Effector memory CD4-positive, alpha-beta T cell (primary cell): ENCODE data around the gene ZMYND8.

Source experiments
- DNase-seq, 3 donors: peaks; one replicate each; pipeline ENCODE4 v3.0.0-alpha.2; 2020
- H3K27ac ChIP-seq: 2 replicates; pipeline ENCODE4 v1.7.0; 2013; ENCODE audit warnings: mild to moderate bottlenecking, low read length, moderate library complexity; ENCODE audit not compliant: insufficient read depth, poor library complexity, severe bottlenecking
- H3K27me3 ChIP-seq: replicated peaks from 2 replicates; pipeline ENCODE4 v1.7.0; 2013; ENCODE audit warnings: mild to moderate bottlenecking, low read length; ENCODE audit not compliant: insufficient read depth, control insufficient read depth, poor library complexity, severe bottlenecking
- H3K36me3 ChIP-seq: 2 replicates; pipeline ENCODE4 v1.7.0; 2013; ENCODE audit warnings: mild to moderate bottlenecking, low read length, moderate library complexity; ENCODE audit not compliant: control insufficient read depth, insufficient read depth
- H3K4me1 ChIP-seq: 2 replicates; pipeline ENCODE4 v1.7.0; 2013; ENCODE audit warnings: low read length, mild to moderate bottlenecking; ENCODE audit not compliant: control insufficient read depth, insufficient read depth, poor library complexity, severe bottlenecking
- H3K4me3 ChIP-seq: 2 replicates; pipeline ENCODE4 v1.7.0; 2013; ENCODE audit warnings: low read length, low read depth, mild to moderate bottlenecking; ENCODE audit not compliant: insufficient read depth, poor library complexity, severe bottlenecking
- H3K9me3 ChIP-seq: 2 replicates; pipeline ENCODE4 v1.7.0; 2013; ENCODE audit warnings: mild to moderate bottlenecking, low read length, moderate library complexity; ENCODE audit not compliant: control insufficient read depth

The ZMYND8 gene

DNA sequence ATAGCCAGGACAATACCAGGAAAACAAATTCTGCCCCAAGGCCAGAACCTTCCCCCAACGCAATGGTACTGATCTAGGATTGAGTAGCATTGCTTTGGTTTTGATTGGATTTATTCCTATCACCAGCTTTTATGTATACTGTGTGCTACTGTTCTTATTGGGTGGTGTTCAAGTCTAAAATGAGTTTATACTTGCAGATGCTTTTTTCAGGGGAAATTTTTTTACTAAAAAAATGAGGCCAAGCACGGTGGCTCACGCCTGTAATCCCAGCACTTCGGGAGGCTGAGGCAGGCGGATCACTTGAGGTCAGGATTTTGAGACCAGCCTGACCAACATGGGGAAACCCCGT lies 116.8 kb downstream of the ZMYND8 start:
- Histone ChIP-seq H3K27ac (no peak overlapping the region), H3K4me3 (no peak overlapping the region), H3K9me3 (no peaks in the 10 kb centered on the region), H3K27me3 (no peaks in the 10 kb centered on the region), H3K4me1 (no peaks in the 10 kb centered on the region), H3K36me3 (peaks cover 61% of the 10 kb centered on the region)
- DNase-seq: no peak

DNA sequence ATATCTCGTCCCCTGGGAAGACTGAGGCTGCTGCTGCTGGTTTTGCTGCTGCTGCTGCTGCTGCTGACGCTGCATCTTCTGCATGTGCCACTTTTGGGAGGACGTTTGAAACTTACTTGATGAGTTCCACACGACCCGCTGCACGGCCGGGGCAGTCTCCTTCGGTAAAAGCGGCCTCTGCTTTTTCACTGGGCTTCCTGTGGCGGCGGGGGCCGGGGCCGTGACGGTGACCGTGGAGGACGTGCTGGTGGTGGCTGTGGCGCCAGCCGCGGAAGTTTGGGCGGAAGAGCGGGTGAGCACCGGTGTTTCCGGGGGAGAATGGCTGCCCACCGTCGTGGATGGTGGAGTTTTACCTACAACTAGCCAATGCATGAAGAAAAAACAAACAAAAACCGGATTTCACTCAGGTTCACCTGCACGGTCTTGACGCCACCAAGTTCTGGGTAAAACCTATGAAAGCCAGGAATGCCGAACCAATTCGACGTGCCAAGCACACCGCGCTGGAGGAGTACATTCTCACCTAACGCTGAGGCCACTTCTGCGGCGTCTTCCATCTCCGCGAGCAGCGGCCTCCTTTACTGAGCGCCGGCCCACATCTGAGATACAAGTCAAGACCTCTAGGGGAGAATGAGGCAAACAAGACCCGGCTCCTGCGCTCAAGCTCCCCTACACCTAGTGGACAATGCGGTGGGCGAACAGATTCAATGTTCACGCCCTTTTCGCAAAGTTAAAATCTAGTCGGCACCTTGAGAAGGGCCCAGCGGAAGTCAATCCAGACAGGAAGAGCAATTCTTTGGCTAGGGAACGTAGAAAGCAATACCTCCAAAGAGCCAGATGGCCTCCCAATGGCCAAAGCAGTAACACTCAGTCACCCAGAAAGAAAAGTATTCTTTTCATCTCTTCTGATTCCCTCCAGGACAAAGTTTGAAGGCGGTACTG lies 117.5 kb downstream of the ZMYND8 start:
- Histone ChIP-seq H3K4me1 (no peaks in the 10 kb centered on the region), H3K9me3 (no peaks in the 10 kb centered on the region), H3K27ac (no peak overlapping the region), H3K36me3 (peaks cover 60% of the 10 kb centered on the region), H3K27me3 (no peaks in the 10 kb centered on the region), H3K4me3 (no peak overlapping the region)
- DNase-seq: no peak

DNA sequence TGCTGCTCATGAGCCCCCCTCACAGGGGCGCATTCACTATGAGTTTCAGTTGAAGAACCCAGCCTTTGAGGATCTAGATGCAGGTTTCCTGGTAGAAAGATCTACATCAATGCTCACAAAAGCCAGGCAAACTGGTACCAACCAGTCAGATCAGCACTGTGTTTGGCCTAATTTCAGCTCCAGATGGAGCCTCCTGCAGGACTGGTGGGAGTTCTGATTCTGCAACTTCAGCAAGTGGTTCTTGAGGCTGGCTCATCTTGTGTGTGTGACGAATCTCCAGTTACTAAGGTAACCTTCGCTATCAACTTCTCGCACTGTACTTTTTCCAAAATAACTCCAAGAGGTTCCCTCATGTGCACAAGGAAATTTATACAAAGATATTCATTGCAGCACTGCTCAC lies 118.8 kb downstream of the ZMYND8 start:
- no peaks in the 10 kb centered on the region for H3K4me1 ChIP-seq
- H3K27me3 ChIP-seq: no peaks in the 10 kb centered on the region
- no peak overlapping the region for H3K4me3 ChIP-seq
- peaks cover 67% of the 10 kb centered on the region for H3K36me3 ChIP-seq
- no peaks in the 10 kb centered on the region for H3K9me3 ChIP-seq
- no peak overlapping the region for H3K27ac ChIP-seq
- no peak for DNase-seq

DNA sequence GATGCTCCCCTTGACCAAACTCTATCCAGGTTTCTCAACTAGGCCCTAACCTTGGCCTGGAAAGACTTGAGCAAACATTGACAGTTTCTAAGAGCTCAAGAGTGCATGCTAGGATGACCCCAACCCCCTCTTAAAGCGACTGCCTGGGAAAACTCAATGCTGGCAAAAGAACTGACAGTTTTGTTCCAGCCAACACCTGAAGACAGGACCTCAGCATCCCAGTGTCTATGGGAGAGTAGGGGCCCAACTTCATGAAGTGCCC lies 119.9 kb downstream of the ZMYND8 start:
- H3K9me3 ChIP-seq: no peaks in the 10 kb centered on the region
- no peaks in the 10 kb centered on the region for H3K4me1 ChIP-seq
- no peaks in the 10 kb centered on the region for H3K27me3 ChIP-seq
- H3K27ac ChIP-seq: no peak overlapping the region
- DNase-seq: no peak
- H3K36me3 ChIP-seq: peaks cover 65% of the 10 kb centered on the region
- no peak overlapping the region for H3K4me3 ChIP-seq

DNA sequence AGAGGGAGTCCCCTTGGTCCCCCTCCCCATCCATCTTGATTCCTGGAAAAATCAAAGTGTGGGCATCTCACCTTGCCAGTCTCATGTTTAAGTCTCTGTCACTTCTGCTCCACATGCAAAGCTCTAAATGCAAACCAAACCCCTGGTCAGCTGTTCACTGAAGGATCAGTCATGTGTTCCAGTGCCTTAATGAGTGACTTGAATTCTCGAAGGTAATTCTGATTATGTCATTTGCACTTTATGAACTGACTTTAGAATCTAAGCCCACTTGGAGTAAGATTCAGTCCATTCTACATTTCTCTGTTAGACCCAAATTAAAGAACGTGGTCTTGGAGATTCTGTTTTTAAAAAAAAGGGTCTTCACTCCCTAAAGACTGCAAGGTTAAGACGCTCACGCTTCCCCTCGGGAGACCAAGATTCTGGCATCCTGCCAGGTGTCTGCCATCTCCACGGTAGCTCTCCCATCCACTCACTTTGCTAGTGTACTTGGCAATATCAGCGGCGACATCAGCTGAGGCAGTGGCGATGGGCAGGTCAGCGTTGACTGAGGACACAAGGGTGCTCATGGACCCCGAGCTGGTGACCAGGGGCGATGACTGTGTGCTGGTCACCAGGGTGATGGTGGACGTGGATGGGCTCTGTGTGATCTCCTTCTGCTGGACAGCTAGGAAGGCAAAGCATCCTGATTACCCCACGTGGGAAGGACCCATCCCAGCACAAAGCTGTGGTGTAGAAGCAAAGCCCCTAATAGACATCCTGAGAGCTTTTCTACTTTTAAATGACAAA lies 120.5 kb downstream of the ZMYND8 start:
- H3K27ac ChIP-seq: no peak overlapping the region
- no peak overlapping the region for H3K4me3 ChIP-seq
- H3K9me3 ChIP-seq: no peaks in the 10 kb centered on the region
- no peaks in the 10 kb centered on the region for H3K27me3 ChIP-seq
- H3K36me3 ChIP-seq: peaks cover 68% of the 10 kb centered on the region
- H3K4me1 ChIP-seq: no peaks in the 10 kb centered on the region
- no peak for DNase-seq

DNA sequence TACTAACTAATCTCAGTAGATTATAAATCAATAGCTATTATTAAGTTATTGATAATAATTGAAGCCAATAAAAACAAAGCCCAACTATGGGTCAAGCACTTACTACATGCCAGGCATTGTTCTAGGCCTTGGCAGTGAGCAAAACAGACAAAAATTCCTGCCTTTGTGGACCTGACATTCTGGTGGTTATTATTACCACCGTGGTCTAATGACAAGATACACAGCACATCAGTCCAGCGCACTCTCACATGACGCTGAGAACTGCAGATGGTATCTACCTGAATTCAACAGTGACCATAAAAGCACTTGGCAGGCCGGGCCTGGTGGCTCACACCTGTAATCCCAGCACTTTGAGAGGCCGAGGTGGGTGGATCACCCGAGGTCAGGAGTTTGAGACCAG lies 121.4 kb downstream of the ZMYND8 start:
- H3K9me3 ChIP-seq: no peaks in the 10 kb centered on the region
- no peaks in the 10 kb centered on the region for H3K27me3 ChIP-seq
- H3K36me3 ChIP-seq: peaks cover 73% of the 10 kb centered on the region
- H3K4me3 ChIP-seq: no peak overlapping the region
- no peaks in the 10 kb centered on the region for H3K4me1 ChIP-seq
- no peak overlapping the region for H3K27ac ChIP-seq
- DNase-seq: no peak

DNA sequence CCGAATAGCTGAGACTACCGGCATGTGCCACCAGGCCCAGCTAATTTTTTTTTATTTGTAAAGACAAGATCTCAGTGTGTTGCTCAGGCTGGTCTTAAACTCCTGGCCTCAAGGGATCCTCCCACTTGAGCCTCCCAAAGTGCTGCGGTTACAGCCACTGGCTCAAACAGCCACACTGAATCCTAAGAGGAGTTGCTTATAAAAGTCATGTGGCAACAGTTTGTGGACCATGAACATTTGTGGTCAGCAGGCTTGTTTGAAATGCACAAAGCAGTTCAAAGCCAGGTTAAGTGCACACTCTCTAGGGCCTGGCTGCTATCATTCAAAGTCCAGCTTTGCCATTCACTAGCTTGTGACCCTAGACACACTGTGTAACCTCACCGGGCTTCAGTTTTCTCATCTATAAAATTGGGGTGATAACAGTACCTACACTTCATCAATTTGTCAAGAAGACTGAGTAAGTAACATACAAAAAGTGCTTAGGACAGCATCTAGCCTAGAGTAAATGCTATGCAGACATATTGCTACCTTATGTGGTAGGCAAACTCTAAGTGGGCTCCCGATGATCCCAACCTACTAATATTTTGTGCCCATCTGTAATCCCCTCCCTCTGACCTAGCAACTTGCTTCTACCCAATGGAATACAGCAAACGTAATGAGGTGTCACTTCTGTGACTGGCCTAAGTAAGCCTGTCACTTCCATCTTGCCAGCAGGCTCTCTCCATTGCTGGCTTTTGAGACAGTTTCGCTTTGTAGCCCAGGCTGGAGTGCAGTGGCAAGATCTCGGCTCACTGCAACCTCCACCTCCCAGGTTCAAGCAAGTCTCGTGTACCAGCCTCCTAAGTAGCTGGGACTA lies 122.9 kb downstream of the ZMYND8 start:
- Histone ChIP-seq H3K4me3 (no peak overlapping the region), H3K36me3 (peaks cover 76% of the 10 kb centered on the region), H3K27me3 (no peaks in the 10 kb centered on the region), H3K4me1 (no peaks in the 10 kb centered on the region), H3K9me3 (no peaks in the 10 kb centered on the region), H3K27ac (no peak overlapping the region)
- no peak for DNase-seq

DNA sequence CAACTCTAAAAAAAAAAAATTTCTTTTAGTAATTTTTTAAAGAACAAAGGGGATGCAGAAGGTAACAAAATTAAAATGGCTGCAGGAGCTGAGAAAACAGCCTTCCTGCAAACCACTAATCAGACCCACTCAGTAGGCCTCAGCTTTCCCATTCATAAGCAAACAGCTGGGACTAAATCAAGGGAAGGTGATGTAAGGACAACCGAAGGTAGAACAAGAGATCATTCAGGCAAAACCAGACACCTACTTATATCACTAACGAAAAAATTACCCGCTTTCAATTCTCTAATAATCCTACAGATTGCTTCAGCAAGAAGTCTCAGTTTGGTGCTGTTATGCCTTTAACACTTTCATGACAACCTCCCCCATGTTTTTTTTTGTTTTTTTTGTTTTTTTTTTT lies 124.0 kb downstream of the ZMYND8 start:
- H3K9me3 ChIP-seq: no peaks in the 10 kb centered on the region
- no peak overlapping the region for H3K27ac ChIP-seq
- no peaks in the 10 kb centered on the region for H3K27me3 ChIP-seq
- H3K4me1 ChIP-seq: no peaks in the 10 kb centered on the region
- no peak for DNase-seq
- peaks cover 73% of the 10 kb centered on the region for H3K36me3 ChIP-seq
- no peak overlapping the region for H3K4me3 ChIP-seq

DNA sequence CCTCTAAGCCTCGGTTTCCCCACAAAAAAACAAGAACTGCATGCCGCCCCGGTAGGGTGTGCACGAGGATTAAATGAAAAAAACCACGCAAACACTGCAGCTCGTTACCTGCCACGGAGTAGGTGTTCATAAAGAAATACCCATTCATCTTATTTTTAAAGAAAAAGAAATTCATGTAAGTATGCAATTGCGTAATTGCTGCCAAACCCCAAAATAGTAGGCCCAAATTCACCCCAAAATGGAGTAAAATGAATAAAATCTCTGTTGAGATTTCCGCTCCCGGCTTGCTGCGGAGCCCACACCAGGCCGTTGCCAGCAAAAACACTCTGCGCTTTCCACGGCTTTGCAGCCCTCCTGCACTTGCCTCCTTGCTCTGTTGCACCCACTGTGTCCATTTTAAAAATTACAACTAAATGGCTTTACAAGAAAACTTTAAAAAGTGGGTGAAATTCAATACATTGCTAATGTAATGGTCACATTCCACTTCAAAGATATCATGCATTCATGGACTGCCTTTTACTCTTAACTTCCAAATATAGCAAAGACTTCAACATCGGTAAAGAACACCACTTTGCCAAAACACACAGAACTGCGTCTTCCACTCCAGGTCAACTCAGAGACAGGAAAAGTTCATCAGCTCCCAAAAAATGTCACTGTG lies 125.0 kb downstream of the ZMYND8 start:
- H3K27ac ChIP-seq: no peak overlapping the region
- no peaks in the 10 kb centered on the region for H3K9me3 ChIP-seq
- no peaks in the 10 kb centered on the region for H3K27me3 ChIP-seq
- no peaks in the 10 kb centered on the region for H3K4me1 ChIP-seq
- DNase-seq: no peak
- H3K36me3 ChIP-seq: peaks cover 74% of the 10 kb centered on the region
- H3K4me3 ChIP-seq: no peak overlapping the region
